ENCODE data around the gene GYG1.
A peak's percentile ranks its signal among the peaks of the same experiment; 100 is the strongest.

Gene GYG1

GRCh38 chr3:148990236-148990635 lies 1.1 kb upstream of the GYG1 start:
- no peak for DNase-seq

GRCh38 chr3:148992027-148992634 lies 791 bp downstream of the GYG1 start:
- DNase-seq: peak; percentile 23

GRCh38 chr3:148992635-148993255 lies 1.4 kb downstream of the GYG1 start:
- no peak for DNase-seq

- DNase-seq: no peak
Observed at GRCh38 chr3:148997623-148998022, 6.3 kb downstream of the GYG1 start.

- no peak for DNase-seq
Observed at GRCh38 chr3:148998297-148998696, 7.0 kb downstream of the GYG1 start.

- no peak for DNase-seq
Observed at GRCh38 chr3:148998715-148999423, 7.5 kb downstream of the GYG1 start.

- no peak for DNase-seq
Observed at GRCh38 chr3:148999806-149000205, 8.5 kb downstream of the GYG1 start.

GRCh38 chr3:149000206-149000745 lies 8.9 kb downstream of the GYG1 start:
- DNase-seq: no peak

- no peak for DNase-seq
Observed at GRCh38 chr3:149001727-149002126, 10.4 kb downstream of the GYG1 start.

GRCh38 chr3:149003653-149004305 lies 12.4 kb downstream of the GYG1 start:
- DNase-seq: no peak

- peak; percentile 66 for DNase-seq
Observed at GRCh38 chr3:149004622-149005021, 13.3 kb downstream of the GYG1 start.

- DNase-seq: no peak
Observed at GRCh38 chr3:149005416-149005815, 14.1 kb downstream of the GYG1 start.

- no peak for DNase-seq
Observed at GRCh38 chr3:149007567-149008257, 16.4 kb downstream of the GYG1 start.

- DNase-seq: no peak
Observed at GRCh38 chr3:149009732-149010131, 18.4 kb downstream of the GYG1 start.

- no peak for DNase-seq
Observed at GRCh38 chr3:149010504-149010951, 19.2 kb downstream of the GYG1 start.

- DNase-seq: no peak
Observed at GRCh38 chr3:149010966-149011365, 19.6 kb downstream of the GYG1 start.

- no peak for DNase-seq
Observed at GRCh38 chr3:149011676-149012075, 20.3 kb downstream of the GYG1 start.

- DNase-seq: no peak
Observed at GRCh38 chr3:149013726-149014125, 22.4 kb downstream of the GYG1 start.

GRCh38 chr3:149015393-149015792 lies 24.1 kb downstream of the GYG1 start:
- no peak for DNase-seq

- DNase-seq: no peak
Observed at GRCh38 chr3:149016242-149016641, 24.9 kb downstream of the GYG1 start.

- DNase-seq: no peak
Observed at GRCh38 chr3:149016669-149017541, 25.6 kb downstream of the GYG1 start.

GRCh38 chr3:149018247-149018646 lies 26.9 kb downstream of the GYG1 start:
- no peak for DNase-seq
